SH-SY5Y (cell line): ENCODE data around the gene GRIK3.

Source experiments
- GATA2 ChIP-seq: IDR thresholded peaks from 2 replicates; pipeline ENCODE4 v1.6.1; 2011; ENCODE audit warnings: mild to moderate bottlenecking, low read depth, low read length
- GATA3 ChIP-seq: IDR thresholded peaks from 2 replicates; pipeline ENCODE4 v1.6.1; 2011; ENCODE audit warnings: low read depth, mild to moderate bottlenecking, low read length, moderate library complexity

DNA sequence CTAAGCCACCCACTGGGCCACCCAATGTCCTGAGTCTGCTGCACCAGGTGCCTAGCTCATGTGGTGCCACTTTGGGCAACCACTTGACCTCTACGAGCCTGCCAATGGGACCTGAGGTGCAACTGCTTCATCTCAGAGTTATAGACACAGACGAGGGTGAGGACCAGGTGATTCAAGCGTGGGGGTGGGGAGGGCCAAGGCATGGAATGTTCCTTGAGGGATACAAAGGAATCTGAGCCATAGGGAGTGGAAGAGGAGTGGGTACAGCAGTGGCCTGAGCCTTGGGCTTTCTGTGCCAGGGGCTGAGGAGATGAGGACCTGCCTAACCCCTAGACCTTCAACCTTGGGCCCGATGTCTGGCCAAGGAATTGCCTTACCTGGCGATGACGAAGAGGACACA lies 209.1 kb downstream of the GRIK3 start:
- TF ChIP-seq GATA2 (no peak), GATA3 (no peak)
